GM21381 (cell line): Measurements from ENCODE around the gene RAD52.

ENCODE experiments used
- ATAC-seq: cut with Tn5 transposase; IDR thresholded peaks from one replicate; pipeline ENCODE4 v1.9.1; 2021; ENCODE audit warnings: mild to moderate bottlenecking, moderate library complexity; ENCODE audit not compliant: unreplicated experiment

The RAD52 gene

GRCh38 chr12:916240-916639 lies 33.3 kb downstream of the RAD52 start:
- ATAC-seq, result no peak

- ATAC-seq, result no peak
These were observed 34.4 kb downstream of the RAD52 start for GRCh38 chr12:915090-915489.

GRCh38 chr12:913919-914698 lies 35.4 kb downstream of the RAD52 start:
- ATAC-seq, result no peak

GRCh38 chr12:912466-913235 lies 36.8 kb downstream of the RAD52 start:
- no peak for ATAC-seq

GRCh38 chr12:911191-911826 lies 38.2 kb downstream of the RAD52 start:
- ATAC-seq, result no peak

- ATAC-seq, result no peak
These were observed 39.1 kb downstream of the RAD52 start for GRCh38 chr12:910416-910815.

GRCh38 chr12:909861-910260 lies 39.6 kb downstream of the RAD52 start:
- no peak for ATAC-seq

GRCh38 chr12:907413-908185 lies 41.9 kb downstream of the RAD52 start:
- ATAC-seq, result no peak

- ATAC-seq, result no peak
These were observed 43.4 kb downstream of the RAD52 start for GRCh38 chr12:906062-906585.

- ATAC-seq, result no peak
These were observed 44.0 kb downstream of the RAD52 start for GRCh38 chr12:905261-906031.

- no peak for ATAC-seq
These were observed 45.5 kb downstream of the RAD52 start for GRCh38 chr12:904010-904414.

- no peak for ATAC-seq
These were observed 46.4 kb downstream of the RAD52 start for GRCh38 chr12:903055-903454.

- no peak for ATAC-seq
These were observed 46.9 kb downstream of the RAD52 start for GRCh38 chr12:902581-902980.

GRCh38 chr12:897386-897785 lies 52.1 kb downstream of the RAD52 start:
- no peak for ATAC-seq

- ATAC-seq, result no peak
These were observed 53.5 kb downstream of the RAD52 start for GRCh38 chr12:896031-896430.

GRCh38 chr12:894226-894625 lies 55.3 kb downstream of the RAD52 start:
- no peak for ATAC-seq

- ATAC-seq, result no peak
These were observed 63.3 kb downstream of the RAD52 start for GRCh38 chr12:886206-886605.

GRCh38 chr12:885701-886100 lies 63.8 kb downstream of the RAD52 start:
- ATAC-seq, result no peak

GRCh38 chr12:884746-885414 lies 64.6 kb downstream of the RAD52 start:
- no peak for ATAC-seq

GRCh38 chr12:880656-881055 lies 68.8 kb downstream of the RAD52 start:
- ATAC-seq, result no peak
